K562 (cell line): ENCODE data around the gene SLC1A4. TPM values are rescaled to one million over a fixed set of nuclear protein-coding genes. Genes with fewer than 3 reads are reported as not detected.

Experiments used
- ARHGAP35 ChIP-seq: fragments of 450-650 bp; IDR thresholded peaks from 2 replicates; pipeline ENCODE4 v1.6.1; 2018; ENCODE audit not compliant: partially characterized antibody
- CBX5 ChIP-seq: IDR thresholded peaks from 2 replicates; pipeline ENCODE4 v1.6.1; 2014; ENCODE audit warnings: low read depth, borderline replicate concordance
- HCFC1 ChIP-seq: IDR thresholded peaks from 2 replicates; pipeline ENCODE4 v1.6.1; 2012; ENCODE audit warnings: low read depth, low read length, improper control_type of control experiment
- JUN ChIP-seq, 2 experiments: sonication (generic) in 1 of 2; formaldehyde crosslinking in 1 of 2; IDR thresholded peaks; 2 replicates each; pipeline versions ENCODE4 v1.6.1 to v1.8.0; 2012 to 2022; ENCODE audit warnings: borderline replicate concordance in 2 of 2, mild to moderate bottlenecking in 2 of 2, improper control_type of control experiment in 1 of 2, low read depth in 1 of 2, low read length in 1 of 2, missing genetic modification reagents in 1 of 2
- KLF10 ChIP-seq: fragments of 250-450 bp; sonication (Bioruptor Pico); IDR thresholded peaks from 2 replicates; pipeline ENCODE4 v1.6.1; 2021; ENCODE audit warnings: matching md5 sums
- LARP7 ChIP-seq: fragments of 450-650 bp; IDR thresholded peaks from 2 replicates; pipeline ENCODE4 v1.6.1; 2016
- MAZ ChIP-seq, 2 experiments: fragments of 450-650 bp in 1 of 2; sonication (generic) in 1 of 2; formaldehyde crosslinking; IDR thresholded peaks in 1 of 2; conservative IDR thresholded peaks in 1 of 2; 2 replicates each; pipeline versions ENCODE4 v1.4.0 to v1.5.0; 2020; ENCODE audit warnings: mild to moderate bottlenecking in 1 of 2, missing genetic modification reagents in 1 of 2
- NR1H2 ChIP-seq: sonication (generic); formaldehyde crosslinking; IDR thresholded peaks from 2 replicates; pipeline ENCODE4 v1.4.0; 2020; ENCODE audit warnings: mild to moderate bottlenecking, missing genetic modification reagents
- PTRF ChIP-seq: fragments of 450-650 bp; IDR thresholded peaks from 2 replicates; pipeline ENCODE4 v1.6.1; 2016; ENCODE audit warnings: mild to moderate bottlenecking, missing genetic modification characterization, missing compliant biosample characterization
- PURB ChIP-seq: sonication (generic); formaldehyde crosslinking; IDR thresholded peaks from 2 replicates; pipeline ENCODE4 v1.9.0; 2021; ENCODE audit warnings: low read depth, mild to moderate bottlenecking, missing genetic modification reagents
- STAT5A ChIP-seq: IDR thresholded peaks from 2 replicates; pipeline ENCODE4 v1.6.1; 2012; ENCODE audit warnings: low read length, inconsistent platforms, borderline replicate concordance
- TAF1 ChIP-seq: IDR thresholded peaks from 2 replicates; pipeline ENCODE4 v1.6.1; 2011; ENCODE audit warnings: mild to moderate bottlenecking, low read length, moderate library complexity; ENCODE audit not compliant: insufficient read depth, control insufficient read depth, severe bottlenecking; ENCODE audit errors: extremely low read depth
- TBL1XR1 ChIP-seq, 2 experiments: IDR thresholded peaks; 2 replicates each; pipeline ENCODE4 v1.6.1; 2012; ENCODE audit warnings: improper control_type of control experiment in 2 of 2, low read length in 2 of 2, mild to moderate bottlenecking in 1 of 2
- ZNF23 ChIP-seq: fragments of 250-450 bp; sonication (Bioruptor Pico); IDR thresholded peaks from 2 replicates; pipeline ENCODE4 v1.4.0; 2020; ENCODE audit warnings: mild to moderate bottlenecking
- ZNF24 ChIP-seq: fragments of 450-650 bp; IDR thresholded peaks from 2 replicates; pipeline ENCODE4 v1.6.1; 2016
- ZNF347 ChIP-seq: fragments of 450-650 bp; formaldehyde crosslinking; IDR thresholded peaks from 2 replicates; pipeline ENCODE4 v1.4.0; 2020; ENCODE audit warnings: low read depth, mild to moderate bottlenecking, moderate library complexity
- ZNF696 ChIP-seq: fragments of 250-450 bp; sonication (Bioruptor Pico); conservative IDR thresholded peaks from 2 replicates; pipeline ENCODE4 v1.4.0; 2020; ENCODE audit warnings: mild to moderate bottlenecking, moderate library complexity
- polyA plus RNA-seq, 8 experiments: library from polyadenylated mRNA; depleted of rRNA in 4 of 8; stranded (reverse) in 5 of 8; unstranded in 3 of 8; fragments of >200 nt; fragmentation: Nextera tagmentation in 2 of 8; fragmentation: Illumina TruSeq in 1 of 8; extraction: Ambion mirVana in 2 of 8; extraction: Trizol in 1 of 8; gene quantifications; 2 replicates each; pipeline versions ENCODE4 v1.2.1 to v1.2.3, GENCODE V29; 2011 to 2014; ENCODE audit warnings: inconsistent platforms in 1 of 8, missing spikeins in 1 of 8
- total RNA-seq, 7 experiments: library from RNA; depleted of rRNA in 6 of 7; stranded (reverse); fragments of >200 nt in 6 of 7; fragmentation: Illumina TruSeq in 2 of 7; extraction: Trizol in 2 of 7; gene quantifications; 2 replicates each; pipeline versions ENCODE4 v1.2.1 to v1.2.3, GENCODE V29; 2011 to 2021; ENCODE audit warnings: low replicate concordance in 1 of 7
- TF ChIP-seq, protein P1 (sequence below): fragments of 250-450 bp; sonication (Bioruptor Pico); IDR thresholded peaks from 2 replicates; pipeline ENCODE4 v1.4.0; 2020; ENCODE audit warnings: mild to moderate bottlenecking, moderate library complexity
- TF ChIP-seq, protein P2 (sequence below): fragments of 450-650 bp; formaldehyde crosslinking; IDR thresholded peaks from 2 replicates; pipeline ENCODE4 v1.4.0; 2022; ENCODE audit warnings: mild to moderate bottlenecking, moderate library complexity
- TF ChIP-seq, protein P3 (sequence below): IDR thresholded peaks from 2 replicates; pipeline ENCODE4 v1.6.1; 2016; ENCODE audit warnings: missing genetic modification characterization, missing compliant biosample characterization
- TF ChIP-seq, protein P4 (sequence below): sonication (generic); formaldehyde crosslinking; IDR thresholded peaks from 2 replicates; pipeline ENCODE4 v1.8.1; 2023; ENCODE audit warnings: mild to moderate bottlenecking, missing genetic modification reagents

SLC1A4 gene
- total and polyA plus RNA-seq, 9 of the 15 experiments (the other 6 are each of a cell fraction or from before 2014, with no cell fraction given) = 4.4 to 24.0 (median 10.9) TPM

DNA sequence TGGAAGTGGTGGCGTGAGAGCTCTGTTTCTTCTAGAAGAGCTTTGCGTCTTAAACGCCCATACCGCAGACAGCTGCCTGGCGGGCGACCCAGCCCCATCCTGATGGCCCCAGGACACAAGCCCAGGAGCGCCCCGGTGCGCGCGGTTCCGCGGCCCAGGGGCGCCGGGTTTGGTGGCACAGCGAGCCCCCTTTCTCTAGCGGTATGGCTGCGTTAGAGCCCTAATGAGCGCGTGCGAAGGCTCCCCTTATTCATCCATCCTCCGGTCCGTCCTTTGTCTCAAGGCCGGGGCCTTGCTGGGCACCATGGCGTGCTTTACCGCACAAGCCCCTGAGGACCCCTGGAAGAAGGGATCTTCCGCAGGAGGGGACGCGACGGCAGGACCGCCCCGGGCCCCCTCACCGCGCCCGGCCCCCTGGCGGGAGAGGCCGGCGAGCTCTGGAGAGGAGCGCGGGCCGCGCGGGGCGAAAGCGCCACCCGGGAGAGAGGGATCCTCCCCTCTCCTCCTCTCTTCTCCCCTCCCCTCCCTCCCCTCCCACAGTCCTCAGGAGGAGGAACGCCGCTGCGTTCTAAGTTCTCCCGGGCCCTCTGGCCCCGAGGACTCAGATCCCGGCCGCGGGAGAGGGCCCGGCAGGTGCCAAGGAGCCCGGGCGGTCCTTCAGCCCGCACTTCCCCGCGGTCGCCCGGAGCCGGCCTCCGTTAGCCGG is 626 bp upstream of the SLC1A4 start (continued):
- no peak for TF ChIP-seq KLF10 (CRISPR knock-in tag)
- TF ChIP-seq CBX5 = no peak
- TF ChIP-seq ARHGAP35 = no peak
- TF ChIP-seq MAZ (CRISPR knock-in tag; conservative IDR thresholded peaks at IDR 0.05 in 1 of 2, IDR thresholded peaks at IDR 0.05 in 1 of 2) = peak; percentile 97 to 98
- no peak for TF ChIP-seq ZNF24
- no peak for TF ChIP-seq ZNF347 (CRISPR knock-in tag)
- TF ChIP-seq, protein P1, sequence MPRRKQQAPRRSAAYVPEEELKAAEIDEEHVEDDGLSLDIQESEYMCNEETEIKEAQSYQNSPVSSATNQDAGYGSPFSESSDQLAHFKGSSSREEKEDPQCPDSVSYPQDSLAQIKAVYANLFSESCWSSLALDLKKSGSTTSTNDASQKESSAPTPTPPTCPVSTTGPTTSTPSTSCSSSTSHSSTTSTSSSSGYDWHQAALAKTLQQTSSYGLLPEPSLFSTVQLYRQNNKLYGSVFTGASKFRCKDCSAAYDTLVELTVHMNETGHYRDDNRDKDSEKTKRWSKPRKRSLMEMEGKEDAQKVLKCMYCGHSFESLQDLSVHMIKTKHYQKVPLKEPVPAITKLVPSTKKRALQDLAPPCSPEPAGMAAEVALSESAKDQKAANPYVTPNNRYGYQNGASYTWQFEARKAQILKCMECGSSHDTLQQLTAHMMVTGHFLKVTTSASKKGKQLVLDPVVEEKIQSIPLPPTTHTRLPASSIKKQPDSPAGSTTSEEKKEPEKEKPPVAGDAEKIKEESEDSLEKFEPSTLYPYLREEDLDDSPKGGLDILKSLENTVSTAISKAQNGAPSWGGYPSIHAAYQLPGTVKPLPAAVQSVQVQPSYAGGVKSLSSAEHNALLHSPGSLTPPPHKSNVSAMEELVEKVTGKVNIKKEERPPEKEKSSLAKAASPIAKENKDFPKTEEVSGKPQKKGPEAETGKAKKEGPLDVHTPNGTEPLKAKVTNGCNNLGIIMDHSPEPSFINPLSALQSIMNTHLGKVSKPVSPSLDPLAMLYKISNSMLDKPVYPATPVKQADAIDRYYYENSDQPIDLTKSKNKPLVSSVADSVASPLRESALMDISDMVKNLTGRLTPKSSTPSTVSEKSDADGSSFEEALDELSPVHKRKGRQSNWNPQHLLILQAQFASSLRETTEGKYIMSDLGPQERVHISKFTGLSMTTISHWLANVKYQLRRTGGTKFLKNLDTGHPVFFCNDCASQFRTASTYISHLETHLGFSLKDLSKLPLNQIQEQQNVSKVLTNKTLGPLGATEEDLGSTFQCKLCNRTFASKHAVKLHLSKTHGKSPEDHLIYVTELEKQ = no peak
- no peak for TF ChIP-seq JUN (IDR thresholded peaks at IDR 0.05; ENCODE audit: borderline replicate concordance, low read depth, low read length)
- TF ChIP-seq JUN (CRISPR knock-in tag; IDR thresholded peaks at IDR 0.05; ENCODE audit: borderline replicate concordance) = peak; percentile 74; the same call in 1 of the 2 replicates
- no peak for TF ChIP-seq TBL1XR1 (IDR thresholded peaks at IDR 0.05; ENCODE audit: low read length in 2 of 2)
- no peak for TF ChIP-seq LARP7
- no peak for TF ChIP-seq PURB
- no peak for TF ChIP-seq ZNF696 (CRISPR knock-in tag)
- TF ChIP-seq, protein P2, sequence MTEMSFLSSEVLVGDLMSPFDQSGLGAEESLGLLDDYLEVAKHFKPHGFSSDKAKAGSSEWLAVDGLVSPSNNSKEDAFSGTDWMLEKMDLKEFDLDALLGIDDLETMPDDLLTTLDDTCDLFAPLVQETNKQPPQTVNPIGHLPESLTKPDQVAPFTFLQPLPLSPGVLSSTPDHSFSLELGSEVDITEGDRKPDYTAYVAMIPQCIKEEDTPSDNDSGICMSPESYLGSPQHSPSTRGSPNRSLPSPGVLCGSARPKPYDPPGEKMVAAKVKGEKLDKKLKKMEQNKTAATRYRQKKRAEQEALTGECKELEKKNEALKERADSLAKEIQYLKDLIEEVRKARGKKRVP (CRISPR knock-in tag) = no peak
- TF ChIP-seq, protein P3, sequence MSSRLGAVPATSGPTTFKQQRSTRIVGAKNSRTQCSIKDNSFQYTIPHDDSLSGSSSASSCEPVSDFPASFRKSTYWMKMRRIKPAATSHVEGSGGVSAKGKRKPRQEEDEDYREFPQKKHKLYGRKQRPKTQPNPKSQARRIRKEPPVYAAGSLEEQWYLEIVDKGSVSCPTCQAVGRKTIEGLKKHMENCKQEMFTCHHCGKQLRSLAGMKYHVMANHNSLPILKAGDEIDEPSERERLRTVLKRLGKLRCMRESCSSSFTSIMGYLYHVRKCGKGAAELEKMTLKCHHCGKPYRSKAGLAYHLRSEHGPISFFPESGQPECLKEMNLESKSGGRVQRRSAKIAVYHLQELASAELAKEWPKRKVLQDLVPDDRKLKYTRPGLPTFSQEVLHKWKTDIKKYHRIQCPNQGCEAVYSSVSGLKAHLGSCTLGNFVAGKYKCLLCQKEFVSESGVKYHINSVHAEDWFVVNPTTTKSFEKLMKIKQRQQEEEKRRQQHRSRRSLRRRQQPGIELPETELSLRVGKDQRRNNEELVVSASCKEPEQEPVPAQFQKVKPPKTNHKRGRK (tag) = no peak
- TF ChIP-seq, protein P4, sequence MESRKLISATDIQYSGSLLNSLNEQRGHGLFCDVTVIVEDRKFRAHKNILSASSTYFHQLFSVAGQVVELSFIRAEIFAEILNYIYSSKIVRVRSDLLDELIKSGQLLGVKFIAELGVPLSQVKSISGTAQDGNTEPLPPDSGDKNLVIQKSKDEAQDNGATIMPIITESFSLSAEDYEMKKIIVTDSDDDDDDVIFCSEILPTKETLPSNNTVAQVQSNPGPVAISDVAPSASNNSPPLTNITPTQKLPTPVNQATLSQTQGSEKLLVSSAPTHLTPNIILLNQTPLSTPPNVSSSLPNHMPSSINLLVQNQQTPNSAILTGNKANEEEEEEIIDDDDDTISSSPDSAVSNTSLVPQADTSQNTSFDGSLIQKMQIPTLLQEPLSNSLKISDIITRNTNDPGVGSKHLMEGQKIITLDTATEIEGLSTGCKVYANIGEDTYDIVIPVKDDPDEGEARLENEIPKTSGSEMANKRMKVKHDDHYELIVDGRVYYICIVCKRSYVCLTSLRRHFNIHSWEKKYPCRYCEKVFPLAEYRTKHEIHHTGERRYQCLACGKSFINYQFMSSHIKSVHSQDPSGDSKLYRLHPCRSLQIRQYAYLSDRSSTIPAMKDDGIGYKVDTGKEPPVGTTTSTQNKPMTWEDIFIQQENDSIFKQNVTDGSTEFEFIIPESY (CRISPR knock-in tag) = peak; percentile 44; the same call in 1 of the 2 replicates
- TF ChIP-seq NR1H2 (CRISPR knock-in tag) = no peak
- TF ChIP-seq STAT5A = no peak
- TF ChIP-seq ZNF23 (CRISPR knock-in tag) = no peak
- TF ChIP-seq HCFC1 = no peak; the same call in 1 of the 2 replicates
- TF ChIP-seq TAF1 = no peak
- no peak for TF ChIP-seq PTRF (tag)
